Panc1 (cell line): ENCODE measurements around the gene C13orf46. TPM values are rescaled to one million over a fixed set of nuclear protein-coding genes. Genes with fewer than 3 reads are reported as not detected.

Experiments
- ATAC-seq: fragments of 200-7000 bp; cut with Tn5 transposase; 2 replicates; pipeline ENCODE4 v1.9.1; 2020; ENCODE audit warnings: mild to moderate bottlenecking, moderate library complexity
- BruUV-seq: library from RNA; stranded (reverse); fragments of 400-500 nt; replicated peaks from 2 replicates; lab custom pipeline; 2021; lab: Mats Ljungman, UMichigan
- CTCF ChIA-PET: fragments of 300-600 bp; sonication (Branson Sonifier 250); formaldehyde crosslinking; loops from one replicate; lab custom pipeline; 2022; ENCODE audit warnings: antibody characterized with exemption; lab: Charles Lee
- POLR2A ChIA-PET: fragments of 300-600 bp; sonication (Branson Sonifier 250); formaldehyde crosslinking; loops from one replicate; lab custom pipeline; 2022; ENCODE audit warnings: antibody characterized with exemption; lab: Charles Lee
- DNase-seq: peaks from one replicate; pipeline ENCODE4 v3.0.0-alpha.2; 2010; ENCODE audit warnings: low read depth, low spot score
- H3K27ac ChIP-seq: 2 replicates; pipeline ENCODE4 v1.5.1; 2011; ENCODE audit warnings: mild to moderate bottlenecking, low read length, inconsistent platforms
- H3K27me3 ChIP-seq: fragments of 200-500 bp; sonication (Bioruptor generic); 2 replicates; pipeline ENCODE4 v1.6.0; 2014; ENCODE audit warnings: low read length, inconsistent platforms; ENCODE audit not compliant: control insufficient read depth, insufficient read depth
- H3K36me3 ChIP-seq: fragments of 200-500 bp; sonication (Bioruptor generic); 2 replicates; pipeline ENCODE4 v1.5.1; 2014; ENCODE audit warnings: inconsistent platforms, mild to moderate bottlenecking, low read length, moderate library complexity; ENCODE audit not compliant: control insufficient read depth, insufficient read depth
- H3K4me1 ChIP-seq: 2 replicates; pipeline ENCODE4 v1.5.1; 2011; ENCODE audit warnings: inconsistent platforms, mild to moderate bottlenecking, low read length, moderate library complexity; ENCODE audit not compliant: control insufficient read depth, insufficient read depth
- H3K4me3 ChIP-seq, 2 experiments: 2 replicates each; pipeline ENCODE4 v1.5.1; 2011 to 2012; ENCODE audit warnings: low read depth in 2 of 2, low read length in 2 of 2, mild to moderate bottlenecking in 2 of 2, inconsistent platforms in 1 of 2, moderate library complexity in 1 of 2
- H3K9me3 ChIP-seq: fragments of 200-500 bp; sonication (Bioruptor generic); 2 replicates; pipeline ENCODE4 v1.5.1; 2014; ENCODE audit warnings: low read depth, mild to moderate bottlenecking, inconsistent platforms, low read length, moderate library complexity; ENCODE audit not compliant: control insufficient read depth, insufficient read depth
- CTCF ChIP-seq: fragments of 450-650 bp; IDR thresholded peaks from 2 replicates; pipeline ENCODE4 v1.5.1; 2017; ENCODE audit warnings: mild to moderate bottlenecking
- POLR2AphosphoS5 ChIP-seq: IDR thresholded peaks from 2 replicates; pipeline ENCODE4 v1.6.1; 2012; ENCODE audit warnings: mild to moderate bottlenecking, low read depth, low read length, moderate library complexity
- REST ChIP-seq, 2 experiments: IDR thresholded peaks; 2 replicates each; pipeline ENCODE4 v1.6.1; 2011 to 2012; ENCODE audit warnings: low read depth in 2 of 2, control low read depth in 1 of 2, low read length in 1 of 2, mild to moderate bottlenecking in 1 of 2, moderate library complexity in 1 of 2; ENCODE audit not compliant: insufficient read depth in 1 of 2
- SIN3A ChIP-seq: IDR thresholded peaks from 2 replicates; pipeline ENCODE4 v1.6.1; 2012; ENCODE audit warnings: low read depth, mild to moderate bottlenecking, low read length, moderate library complexity, borderline replicate concordance; ENCODE audit not compliant: insufficient read depth
- TCF7L2 ChIP-seq: IDR thresholded peaks from 2 replicates; pipeline ENCODE4 v1.6.1; 2011; ENCODE audit warnings: mild to moderate bottlenecking, low read depth, low read length, inconsistent platforms
- in situ Hi-C: cut with HindIII; loops from 2 replicates; pipeline ENCODE4 v1.10.0; 2016; ENCODE audit warnings: low sequenced_read_pairs, low pct_unique_long_range_greater_than_20kb
- intact Hi-C: fragments of 100-400 bp; cut with micrococcal nuclease; formaldehyde crosslinking; loops from one replicate; pipeline ENCODE4 v1.10.0; 2022; ENCODE audit not compliant: unreplicated experiment
- total RNA-seq: library from RNA; stranded (reverse); gene quantifications from one replicate; pipeline ENCODE4 v1.2.1, GENCODE V29; 2021; ENCODE audit not compliant: unreplicated experiment

Gene C13orf46
- total RNA-seq, 1 experiment from 2014 or later: 2.6 TPM

- H3K4me1 ChIP-seq: no peaks in the 10 kb centered on the region
- BruUV-seq: no TSS peak
- H3K36me3 ChIP-seq: no peaks in the 10 kb centered on the region
- intact Hi-C loops: no loop called here
- in situ Hi-C loops: no loop called here
- H3K4me3 ChIP-seq: no peak overlapping the region
- peak; percentile 15; the same call in 1 of the 2 replicates for ATAC-seq
- ChIA-PET POLR2A (no interaction called here), CTCF (no interaction called here)
- no peaks in the 10 kb centered on the region for H3K9me3 ChIP-seq
- TF ChIP-seq POLR2AphosphoS5: no peak
- TF ChIP-seq REST (IDR thresholded peaks at IDR 0.05; ENCODE audit: insufficient read depth in 1 of 2, low read depth in 2 of 2, low read length in 1 of 2): no peak
- no peak for TF ChIP-seq TCF7L2
- TF ChIP-seq CTCF: no peak
- no peak for TF ChIP-seq SIN3A
- no peak overlapping the region for H3K27ac ChIP-seq
- DNase-seq: no peak
- H3K27me3 ChIP-seq: no peaks in the 10 kb centered on the region
Measured at GRCh38 chr13:113938246-113938645, 35.6 kb downstream of the C13orf46 start.

- CTCF ChIA-PET: no interaction called here
- BruUV-seq: no TSS peak
- H3K4me1 ChIP-seq: no peaks in the 10 kb centered on the region
Measured at GRCh38 chr13:113937527-113938180, 36.2 kb downstream of the C13orf46 start.

More at GRCh38 chr13:113937527-113938180, 36.2 kb downstream of the C13orf46 start:
- DNase-seq (no peak), ATAC-seq (no peak)
- Histone ChIP-seq H3K9me3 (no peaks in the 10 kb centered on the region), H3K27me3 (no peaks in the 10 kb centered on the region), H3K4me3 (no peak overlapping the region), H3K36me3 (no peaks in the 10 kb centered on the region), H3K27ac (no peak overlapping the region)
- intact Hi-C loops (no loop called here), in situ Hi-C loops (no loop called here)
- TF ChIP-seq TCF7L2 (no peak), REST (IDR thresholded peaks at IDR 0.05; ENCODE audit: insufficient read depth in 1 of 2, low read depth in 2 of 2, low read length in 1 of 2) (no peak), SIN3A (no peak), CTCF (no peak), POLR2AphosphoS5 (no peak)
- POLR2A ChIA-PET: no interaction called here
